ENCODE measurements around the gene HTR5A. TPM values are rescaled to one million over a fixed set of nuclear protein-coding genes. Genes with fewer than 3 reads are reported as not detected.

HTR5A gene
- total and polyA plus RNA-seq, 2 donors = 0.85 to 2.6 TPM

GRCh38 chr7:155103839-155104238 lies 33.7 kb downstream of the HTR5A start:
- Histone ChIP-seq H3K9me3 (ENCODE audit: control insufficient read depth in 2 of 2, insufficient read depth in 1 of 2, low read length in 1 of 2) (peaks cover 0 to 3% of the 10 kb centered on the region in 2 donors), H3K4me3 (ENCODE audit: low read length in 2 of 2) (no peak overlapping the region), H3K27me3 (ENCODE audit: control insufficient read depth in 2 of 2, insufficient read depth in 1 of 2, low read length in 1 of 2) (peaks cover 2 to 18% of the 10 kb centered on the region in 2 donors), H3K36me3 (ENCODE audit: control insufficient read depth in 2 of 2, insufficient read depth in 2 of 2, low read length in 1 of 2) (no peaks in the 10 kb centered on the region), H3K27ac (ENCODE audit: low read depth in 1 of 2, low read length in 1 of 2) (no peak overlapping the region), H3K4me1 (ENCODE audit: control insufficient read depth in 2 of 2, insufficient read depth in 2 of 2, low read length in 2 of 2) (peaks cover under 1 to 1% of the 10 kb centered on the region in 2 donors)
- DNase-seq (ENCODE audit: low read depth in 6 of 9, low spot score in 9 of 9) = no peak
- 67% methylated on average over 4 of the region's 4 CpGs for WGBS

DNA sequence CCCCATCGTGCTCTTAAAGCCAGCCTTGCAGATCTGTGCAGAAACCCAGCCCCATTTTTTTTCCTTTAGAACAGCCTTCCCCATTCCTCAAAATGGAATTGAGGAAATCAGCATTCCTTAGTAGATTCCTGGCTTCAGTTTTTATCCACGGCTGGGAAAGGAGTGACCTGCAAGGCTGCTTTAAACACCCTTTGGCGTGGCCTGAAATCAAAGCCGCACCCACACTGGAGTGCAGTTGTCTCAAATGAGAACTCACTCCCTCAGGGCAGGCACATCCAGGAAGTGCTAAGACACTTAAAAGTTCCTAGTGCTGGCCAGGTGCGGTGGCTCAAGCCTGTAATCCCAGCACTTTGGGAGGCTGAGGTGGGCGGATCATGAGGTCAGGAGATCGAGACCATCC lies 34.8 kb downstream of the HTR5A start:
- peaks cover 3 to 28% of the 10 kb centered on the region in 2 donors for H3K27me3 ChIP-seq (ENCODE audit: control insufficient read depth in 2 of 2, insufficient read depth in 1 of 2, low read length in 1 of 2)
- H3K4me1 ChIP-seq (ENCODE audit: control insufficient read depth in 2 of 2, insufficient read depth in 2 of 2, low read length in 2 of 2) = no peaks in the 10 kb centered on the region
- H3K36me3 ChIP-seq (ENCODE audit: control insufficient read depth in 2 of 2, insufficient read depth in 2 of 2, low read length in 1 of 2) = no peaks in the 10 kb centered on the region
- no peak for DNase-seq (ENCODE audit: low read depth in 6 of 9, low spot score in 9 of 9)
- peaks cover 0 to 3% of the 10 kb centered on the region in 2 donors for H3K9me3 ChIP-seq (ENCODE audit: control insufficient read depth in 2 of 2, insufficient read depth in 1 of 2, low read length in 1 of 2)
- 89% methylated on average over 7 of the region's 7 CpGs for WGBS
- no peak overlapping the region for H3K27ac ChIP-seq (ENCODE audit: low read depth in 1 of 2, low read length in 1 of 2)
- no peak overlapping the region for H3K4me3 ChIP-seq (ENCODE audit: low read length in 2 of 2)

DNA sequence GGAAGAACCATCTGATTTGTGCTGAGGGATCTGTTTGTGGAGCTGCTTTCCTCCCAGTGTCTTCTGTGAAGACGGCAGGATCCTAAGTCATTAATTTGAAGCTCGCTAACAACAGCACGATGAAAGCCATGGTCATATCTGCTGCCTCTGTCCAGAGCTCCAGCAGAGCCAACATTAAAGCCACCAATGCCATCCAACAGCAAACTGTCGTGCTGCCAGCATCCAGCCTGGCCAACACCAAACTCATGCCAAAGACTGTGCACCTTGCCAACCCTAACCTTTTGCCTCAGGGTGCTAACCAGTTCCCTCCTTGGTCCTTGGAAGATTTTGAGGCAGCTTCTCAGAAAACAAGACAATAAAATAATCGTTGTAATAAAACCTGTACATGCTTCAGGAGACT lies 36.2 kb downstream of the HTR5A start:
- H3K4me1 ChIP-seq (ENCODE audit: control insufficient read depth in 2 of 2, insufficient read depth in 2 of 2, low read length in 2 of 2) = no peaks in the 10 kb centered on the region
- no peaks in the 10 kb centered on the region for H3K36me3 ChIP-seq (ENCODE audit: control insufficient read depth in 2 of 2, insufficient read depth in 2 of 2, low read length in 1 of 2)
- no peak overlapping the region for H3K27ac ChIP-seq (ENCODE audit: low read depth in 1 of 2, low read length in 1 of 2)
- no peak overlapping the region for H3K4me3 ChIP-seq (ENCODE audit: low read length in 2 of 2)
- no peak for DNase-seq (ENCODE audit: low read depth in 6 of 9, low spot score in 9 of 9)
- peaks cover 0 to 3% of the 10 kb centered on the region in 2 donors for H3K9me3 ChIP-seq (ENCODE audit: control insufficient read depth in 2 of 2, insufficient read depth in 1 of 2, low read length in 1 of 2)
- WGBS = 96% methylated on average over 5 of the region's 5 CpGs
- peaks cover 3 to 30% of the 10 kb centered on the region in 2 donors for H3K27me3 ChIP-seq (ENCODE audit: control insufficient read depth in 2 of 2, insufficient read depth in 1 of 2, low read length in 1 of 2)

GRCh38 chr7:155107126-155107525 lies 37.0 kb downstream of the HTR5A start:
- H3K27me3 ChIP-seq (ENCODE audit: control insufficient read depth in 2 of 2, insufficient read depth in 1 of 2, low read length in 1 of 2) = peaks cover 3 to 30% of the 10 kb centered on the region in 2 donors

GRCh38 chr7:155108144-155108901 lies 38.2 kb downstream of the HTR5A start:
- no peak for DNase-seq (ENCODE audit: low read depth in 6 of 9, low spot score in 9 of 9)
- H3K4me3 ChIP-seq (ENCODE audit: low read length in 2 of 2) = no peak overlapping the region
- peaks cover 0 to 3% of the 10 kb centered on the region in 2 donors for H3K9me3 ChIP-seq (ENCODE audit: control insufficient read depth in 2 of 2, insufficient read depth in 1 of 2, low read length in 1 of 2)
- peak overlapping the region in 1 of 2 donors; percentile 11 for H3K27ac ChIP-seq (ENCODE audit: low read depth in 1 of 2, low read length in 1 of 2)
- H3K4me1 ChIP-seq (ENCODE audit: control insufficient read depth in 2 of 2, insufficient read depth in 2 of 2, low read length in 2 of 2) = no peaks in the 10 kb centered on the region
- 88% methylated on average over 20 of the region's 20 CpGs for WGBS
- no peaks in the 10 kb centered on the region for H3K36me3 ChIP-seq (ENCODE audit: control insufficient read depth in 2 of 2, insufficient read depth in 2 of 2, low read length in 1 of 2)
- peaks cover 3 to 33% of the 10 kb centered on the region in 2 donors for H3K27me3 ChIP-seq (ENCODE audit: control insufficient read depth in 2 of 2, insufficient read depth in 1 of 2, low read length in 1 of 2)

More at GRCh38 chr7:155107126-155107525, 37.0 kb downstream of the HTR5A start:
- Histone ChIP-seq H3K9me3 (ENCODE audit: control insufficient read depth in 2 of 2, insufficient read depth in 1 of 2, low read length in 1 of 2) (peaks cover 0 to 3% of the 10 kb centered on the region in 2 donors), H3K36me3 (ENCODE audit: control insufficient read depth in 2 of 2, insufficient read depth in 2 of 2, low read length in 1 of 2) (no peaks in the 10 kb centered on the region), H3K4me1 (ENCODE audit: control insufficient read depth in 2 of 2, insufficient read depth in 2 of 2, low read length in 2 of 2) (no peaks in the 10 kb centered on the region), H3K27ac (ENCODE audit: low read depth in 1 of 2, low read length in 1 of 2) (no peak overlapping the region), H3K4me3 (ENCODE audit: low read length in 2 of 2) (no peak overlapping the region)
- 75% methylated on average over 4 of the region's 4 CpGs for WGBS
- no peak for DNase-seq (ENCODE audit: low read depth in 6 of 9, low spot score in 9 of 9)

- Histone ChIP-seq H3K4me1 (ENCODE audit: control insufficient read depth in 2 of 2, insufficient read depth in 2 of 2, low read length in 2 of 2) (no peaks in the 10 kb centered on the region), H3K36me3 (ENCODE audit: control insufficient read depth in 2 of 2, insufficient read depth in 2 of 2, low read length in 1 of 2) (no peaks in the 10 kb centered on the region), H3K27ac (ENCODE audit: low read depth in 1 of 2, low read length in 1 of 2) (no peak overlapping the region), H3K9me3 (ENCODE audit: control insufficient read depth in 2 of 2, insufficient read depth in 1 of 2, low read length in 1 of 2) (no peaks in the 10 kb centered on the region), H3K27me3 (ENCODE audit: control insufficient read depth in 2 of 2, insufficient read depth in 1 of 2, low read length in 1 of 2) (peaks cover 3 to 33% of the 10 kb centered on the region in 2 donors), H3K4me3 (ENCODE audit: low read length in 2 of 2) (no peak overlapping the region)
- 75% methylated on average over 4 of the region's 4 CpGs for WGBS
- DNase-seq (ENCODE audit: low read depth in 6 of 9, low spot score in 9 of 9) = no peak
Observed at GRCh38 chr7:155109121-155109520, 39.0 kb downstream of the HTR5A start.

DNA sequence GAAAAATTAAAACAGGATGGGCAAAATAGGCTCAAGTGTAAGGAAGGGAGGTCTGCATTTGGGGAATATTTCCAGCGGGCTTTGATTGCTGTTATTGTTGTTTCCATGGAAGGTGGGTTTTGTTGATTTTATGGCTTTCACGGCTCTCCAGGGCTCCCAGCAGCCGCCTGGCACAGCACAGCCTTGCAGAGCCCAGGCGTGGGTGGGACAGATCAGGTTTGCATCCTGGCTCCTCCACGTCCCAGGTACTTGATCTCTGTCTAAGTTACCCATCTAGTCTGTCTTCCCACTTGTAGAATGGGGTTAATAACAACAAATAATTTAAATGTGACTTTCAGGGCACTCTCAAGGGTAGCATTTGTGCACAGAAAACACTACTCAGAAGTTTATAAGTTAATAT lies 45.2 kb downstream of the HTR5A start:
- Histone ChIP-seq H3K36me3 (ENCODE audit: control insufficient read depth in 2 of 2, insufficient read depth in 2 of 2, low read length in 1 of 2) (no peaks in the 10 kb centered on the region), H3K27me3 (ENCODE audit: control insufficient read depth in 2 of 2, insufficient read depth in 1 of 2, low read length in 1 of 2) (peaks cover 2 to 7% of the 10 kb centered on the region in 2 donors), H3K9me3 (ENCODE audit: control insufficient read depth in 2 of 2, insufficient read depth in 1 of 2, low read length in 1 of 2) (peaks cover 3% of the 10 kb centered on the region in 2 donors), H3K4me3 (ENCODE audit: low read length in 2 of 2) (no peak overlapping the region), H3K4me1 (ENCODE audit: control insufficient read depth in 2 of 2, insufficient read depth in 2 of 2, low read length in 2 of 2) (no peaks in the 10 kb centered on the region), H3K27ac (ENCODE audit: low read depth in 1 of 2, low read length in 1 of 2) (no peak overlapping the region)
- WGBS = 85% methylated on average over 5 of the region's 5 CpGs
- no peak for DNase-seq (ENCODE audit: low read depth in 6 of 9, low spot score in 9 of 9)

DNA sequence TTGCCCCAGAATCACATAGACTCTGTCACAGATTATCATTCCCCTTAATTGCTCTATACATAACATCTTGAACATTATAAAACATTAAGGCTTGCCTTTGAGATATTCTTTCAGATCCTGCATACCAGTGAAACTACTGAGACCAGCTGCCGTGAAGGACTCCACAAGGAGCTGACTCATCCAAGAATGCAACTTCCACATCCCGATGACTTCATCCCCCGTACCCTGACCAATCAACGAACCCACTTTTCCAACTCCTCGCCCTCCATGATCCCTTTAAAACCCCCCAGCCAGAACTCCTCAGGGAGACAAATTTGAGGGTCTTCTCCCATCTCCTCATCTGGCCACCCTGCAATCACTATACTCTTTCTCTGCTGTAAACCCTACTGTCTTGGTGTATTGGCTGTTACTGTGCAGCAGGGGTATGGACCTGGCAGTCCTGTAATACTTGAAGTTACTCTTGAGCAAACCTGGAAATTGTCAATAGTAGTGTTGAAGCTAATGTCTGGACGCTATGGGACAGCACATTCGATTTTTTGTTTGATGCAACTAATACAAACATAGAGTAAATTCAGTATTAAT lies 49.8 kb downstream of the HTR5A start:
- Histone ChIP-seq H3K4me3 (ENCODE audit: low read length in 2 of 2) (no peak overlapping the region), H3K4me1 (ENCODE audit: control insufficient read depth in 2 of 2, insufficient read depth in 2 of 2, low read length in 2 of 2) (no peaks in the 10 kb centered on the region), H3K27ac (ENCODE audit: low read depth in 1 of 2, low read length in 1 of 2) (no peak overlapping the region), H3K27me3 (ENCODE audit: control insufficient read depth in 2 of 2, insufficient read depth in 1 of 2, low read length in 1 of 2) (peaks cover 0 to 6% of the 10 kb centered on the region in 2 donors), H3K9me3 (ENCODE audit: control insufficient read depth in 2 of 2, insufficient read depth in 1 of 2, low read length in 1 of 2) (peaks cover 3% of the 10 kb centered on the region in 2 donors), H3K36me3 (ENCODE audit: control insufficient read depth in 2 of 2, insufficient read depth in 2 of 2, low read length in 1 of 2) (no peaks in the 10 kb centered on the region)
- WGBS = 97% methylated on average over 7 of the region's 7 CpGs
- no peak for DNase-seq (ENCODE audit: low read depth in 6 of 9, low spot score in 9 of 9)

DNA sequence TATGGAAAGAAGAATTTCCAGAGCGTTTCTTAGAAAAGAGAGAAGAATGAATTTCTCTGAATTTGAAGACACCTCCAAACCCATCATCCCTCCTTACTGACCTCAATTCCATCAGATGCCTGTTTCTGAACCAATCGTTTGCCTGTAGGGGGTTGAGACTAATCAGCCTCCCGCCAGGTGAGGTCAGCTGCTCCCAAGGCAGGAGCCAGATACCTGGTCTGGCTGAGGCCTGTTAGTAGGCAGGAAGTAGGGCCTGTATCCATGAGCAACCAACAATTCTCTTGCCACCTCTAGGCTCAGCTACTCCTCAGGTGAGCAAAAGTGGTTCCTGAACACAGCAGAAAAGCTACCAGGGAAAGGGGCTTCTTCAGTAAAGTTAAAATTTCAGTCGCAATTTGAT lies 50.3 kb downstream of the HTR5A start:
- WGBS = 93% methylated on average over 4 of the region's 4 CpGs
- Histone ChIP-seq H3K27ac (ENCODE audit: low read depth in 1 of 2, low read length in 1 of 2) (no peak overlapping the region), H3K4me3 (ENCODE audit: low read length in 2 of 2) (no peak overlapping the region), H3K27me3 (ENCODE audit: control insufficient read depth in 2 of 2, insufficient read depth in 1 of 2, low read length in 1 of 2) (peaks cover 0 to 6% of the 10 kb centered on the region in 2 donors), H3K9me3 (ENCODE audit: control insufficient read depth in 2 of 2, insufficient read depth in 1 of 2, low read length in 1 of 2) (peaks cover 0 to 3% of the 10 kb centered on the region in 2 donors), H3K4me1 (ENCODE audit: control insufficient read depth in 2 of 2, insufficient read depth in 2 of 2, low read length in 2 of 2) (no peaks in the 10 kb centered on the region), H3K36me3 (ENCODE audit: control insufficient read depth in 2 of 2, insufficient read depth in 2 of 2, low read length in 1 of 2) (no peaks in the 10 kb centered on the region)
- no peak for DNase-seq (ENCODE audit: low read depth in 6 of 9, low spot score in 9 of 9)
